CD14-positive monocyte (primary cell): ENCODE data around the gene DLEC1. TPM values are rescaled to one million over a fixed set of nuclear protein-coding genes. Genes with fewer than 3 reads are reported as not detected.

ENCODE experiments used
- DNase-seq, 3 donors: peaks; one replicate each; pipeline ENCODE4 v3.0.0-alpha.2; 2011 to 2022
- H2AFZ ChIP-seq: 2 replicates; pipeline ENCODE4 v1.6.0; 2012; ENCODE audit warnings: mild to moderate bottlenecking, low read depth, low read length, inconsistent platforms; ENCODE audit not compliant: insufficient read depth, poor library complexity, severe bottlenecking
- H3K27ac ChIP-seq, 2 donors: 1 replicate in 1 of 2; 2 replicates in 1 of 2; pipeline ENCODE4 v1.5.1; 2012 to 2013; ENCODE audit warnings: low read length in 2 of 2, control low read depth in 1 of 2, inconsistent platforms in 1 of 2, low read depth in 1 of 2, mild to moderate bottlenecking in 1 of 2
- H3K27me3 ChIP-seq, 2 donors: one replicate each; pipeline versions ENCODE4 v1.6.0 to v1.6.1; 2011 to 2013; ENCODE audit warnings: low read length in 2 of 2; ENCODE audit not compliant: control insufficient read depth in 2 of 2, insufficient read depth in 2 of 2
- H3K36me3 ChIP-seq, 2 donors: replicated peaks in 1 of 2; 1 replicate in 1 of 2; 2 replicates in 1 of 2; pipeline versions ENCODE4 v1.5.1 to v1.6.1; 2012 to 2013; ENCODE audit warnings: low read length in 2 of 2, control low read depth in 1 of 2, inconsistent platforms in 1 of 2, mild to moderate bottlenecking in 1 of 2; ENCODE audit not compliant: insufficient read depth in 2 of 2, control insufficient read depth in 1 of 2
- H3K4me1 ChIP-seq, 2 donors: 1 replicate in 1 of 2; 2 replicates in 1 of 2; pipeline versions ENCODE4 v1.5.1 to v1.6.1; 2012 to 2013; ENCODE audit warnings: low read length in 2 of 2, control low read depth in 1 of 2, inconsistent platforms in 1 of 2, mild to moderate bottlenecking in 1 of 2, moderate library complexity in 1 of 2; ENCODE audit not compliant: insufficient read depth in 2 of 2, control insufficient read depth in 1 of 2
- H3K4me2 ChIP-seq: replicated peaks from 2 replicates; pipeline ENCODE3; 2012; ENCODE audit warnings: low read length, moderate library complexity, mild to moderate bottlenecking; ENCODE audit not compliant: poor library complexity, severe bottlenecking; ENCODE audit errors: extremely low read depth
- H3K4me3 ChIP-seq, 3 experiments: fragments of 200-600 bp in 1 of 3; sonication (generic) in 1 of 3; replicated peaks in 1 of 3; 1 replicate in 2 of 3; 2 replicates in 1 of 3; pipeline ENCODE4 v1.5.1; 2011 to 2013; ENCODE audit warnings: low read length in 3 of 3, mild to moderate bottlenecking in 3 of 3, control low read depth in 2 of 3, low read depth in 2 of 3, inconsistent platforms in 1 of 3, moderate library complexity in 1 of 3
- H3K79me2 ChIP-seq: 2 replicates; pipeline ENCODE4 v1.6.0; 2012; ENCODE audit warnings: mild to moderate bottlenecking, control low read depth, inconsistent platforms, low read length, moderate library complexity; ENCODE audit not compliant: insufficient read depth
- H3K9ac ChIP-seq: 2 replicates; pipeline ENCODE4 v1.6.0; 2017; ENCODE audit warnings: low read length, mild to moderate bottlenecking; ENCODE audit not compliant: insufficient read depth, poor library complexity, severe bottlenecking
- H3K9me3 ChIP-seq, 2 donors: replicated peaks in 1 of 2; 1 replicate in 1 of 2; 2 replicates in 1 of 2; pipeline versions ENCODE4 v1.5.1 to v1.6.1; 2012 to 2013; ENCODE audit warnings: low read length in 2 of 2, control low read depth in 1 of 2; ENCODE audit not compliant: control insufficient read depth in 1 of 2, insufficient read depth in 1 of 2
- H4K20me1 ChIP-seq: 2 replicates; pipeline ENCODE4 v1.6.0; 2012; ENCODE audit warnings: mild to moderate bottlenecking, low read length, control low read depth, moderate library complexity; ENCODE audit not compliant: insufficient read depth
- H3K27ac Mint-ChIP-seq, 7 donors: one replicate each; pipeline ENCODE4 v1.8.0; 2020; ENCODE audit warnings: mild to moderate bottlenecking in 7 of 7, mixed read lengths in 7 of 7, moderate library complexity in 6 of 7, inconsistent platforms in 2 of 7
- H3K27me3 Mint-ChIP-seq, 3 donors: one replicate each; pipeline ENCODE4 v1.8.0; 2021 to 2022; ENCODE audit warnings: low read depth in 3 of 3, mild to moderate bottlenecking in 3 of 3, mixed read lengths in 3 of 3, moderate library complexity in 3 of 3, inconsistent platforms in 1 of 3
- H3K36me3 Mint-ChIP-seq, 2 donors: one replicate each; pipeline ENCODE4 v1.8.0; 2020; ENCODE audit warnings: mixed read lengths in 2 of 2, inconsistent platforms in 1 of 2, mild to moderate bottlenecking in 1 of 2
- H3K4me1 Mint-ChIP-seq: one replicate; pipeline ENCODE4 v1.8.0; 2020; ENCODE audit warnings: mild to moderate bottlenecking, mixed read lengths
- H3K4me3 Mint-ChIP-seq, 2 donors: one replicate each; pipeline ENCODE4 v1.8.0; 2020; ENCODE audit warnings: mild to moderate bottlenecking in 2 of 2, mixed read lengths in 2 of 2, moderate library complexity in 1 of 2
- H3K9me3 Mint-ChIP-seq, 7 donors: one replicate each; pipeline ENCODE4 v1.8.0; 2020 to 2022; ENCODE audit warnings: mixed read lengths in 7 of 7, mild to moderate bottlenecking in 6 of 7, moderate library complexity in 6 of 7, inconsistent platforms in 2 of 7
- WGBS: methylation state at CpG from one replicate; pipeline ENCODE4 v1.1.5; 2013; ENCODE audit warnings: missing lambda C conversion rate; ENCODE audit not compliant: insufficient coverage; 5-methylcytosine and 5-hydroxymethylcytosine counted together
- intact Hi-C, 2 donors: fragments of 100-400 bp; cut with micrococcal nuclease; formaldehyde crosslinking; loops; one replicate each; pipeline versions ENCODE4 v1.15.0 to v1.15.1; 2023
- polyA plus RNA-seq, 3 donors: library from polyadenylated mRNA; depleted of rRNA in 1 of 3; unstranded in 2 of 3; stranded (reverse) in 1 of 3; fragments of 300-500 nt in 2 of 3; fragments of >200 nt in 1 of 3; fragmentation: Illumina TruSeq in 2 of 3; gene quantifications; 1 replicate in 2 of 3; 2 replicates in 1 of 3; pipeline ENCODE4 v1.2.3, GENCODE V29; 2012 to 2021
- TF ChIP-seq, protein P1 (sequence below): fragments of 200-600 bp; IDR thresholded peaks from one replicate; pipeline ENCODE4 v1.8.0; 2022; ENCODE audit warnings: antibody characterized with exemption, mild to moderate bottlenecking

Gene DLEC1
- polyA plus RNA-seq, 3 donors = 0.11 to 0.81 (median 0.14) TPM

DNA sequence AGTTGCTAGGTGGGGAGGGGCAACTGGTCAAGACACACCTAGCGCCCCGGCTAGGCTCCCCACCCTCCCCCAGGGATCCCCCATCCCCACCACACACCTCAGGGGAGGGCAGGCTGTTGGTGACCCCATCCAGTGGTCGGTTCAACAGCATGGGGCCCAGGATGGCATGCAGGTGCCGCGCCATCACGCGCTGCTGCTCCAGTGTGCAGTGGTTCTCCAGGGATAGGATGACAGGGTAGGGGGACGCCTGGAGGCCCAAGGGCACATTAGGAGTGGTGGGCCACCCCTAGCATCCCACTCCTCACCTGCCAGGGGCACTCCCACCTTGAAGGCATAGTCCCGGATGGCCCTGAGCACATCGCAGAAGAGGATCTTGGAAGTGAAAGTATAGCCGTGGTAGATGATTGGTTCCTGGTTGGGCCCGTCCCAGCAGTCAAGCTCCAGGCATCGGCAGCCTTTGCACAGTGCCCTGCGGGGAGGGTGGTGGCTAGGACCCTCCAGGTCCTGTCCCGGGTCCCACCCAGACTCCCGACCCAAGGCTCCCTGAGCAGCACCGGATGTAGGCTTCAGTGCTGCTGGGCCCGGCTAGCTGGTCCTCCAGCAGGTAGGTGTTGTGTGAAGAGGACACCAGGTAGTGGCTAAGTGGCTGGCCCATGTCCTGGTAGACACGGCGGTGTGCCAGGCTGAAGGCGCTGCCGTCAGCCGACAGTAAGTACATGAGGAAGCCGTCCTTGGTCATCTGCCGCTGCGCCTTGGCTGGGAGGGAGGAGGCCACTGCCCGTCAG, 29.0 kb upstream of the DLEC1 start:
- peaks cover 35 to 39% of the 10 kb centered on the region in 2 donors for H3K36me3 ChIP-seq

DNA sequence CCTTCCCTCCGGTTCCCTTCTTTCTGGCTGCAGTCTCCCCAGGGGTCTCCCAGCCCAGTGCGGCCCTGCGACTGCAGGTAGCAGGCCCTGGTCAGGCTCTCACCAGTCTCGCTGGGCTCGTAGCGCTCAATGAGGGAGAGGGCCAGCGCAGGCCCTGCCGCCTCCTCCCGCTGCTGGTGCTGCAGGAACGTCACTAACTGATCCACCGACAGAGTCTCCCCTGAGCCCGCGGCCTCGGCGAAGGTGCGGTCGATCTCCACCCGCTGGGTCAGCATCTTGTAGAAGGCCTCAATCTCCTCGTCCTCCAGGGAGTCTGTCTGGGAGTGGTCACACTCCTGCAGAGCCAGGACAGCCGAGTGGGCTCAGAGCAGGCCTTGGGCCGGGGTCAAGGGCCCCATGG, 27.9 kb upstream of the DLEC1 start:
- intact Hi-C loops = no loop called here
- H3K27me3 Mint-ChIP-seq = peaks cover 0 to 2% (median 0%) of the 10 kb centered on the region in 3 donors
- no peak overlapping the region for H3K9ac ChIP-seq
- no peak overlapping the region for H2AFZ ChIP-seq
- H3K27me3 ChIP-seq = no peaks in the 10 kb centered on the region
- peaks cover 34% of the 10 kb centered on the region for H3K4me1 Mint-ChIP-seq
- no peak overlapping the region for H3K4me3 ChIP-seq
- no peak overlapping the region for H3K4me2 ChIP-seq
- peaks cover 0 to 6% (median 3%) of the 10 kb centered on the region in 7 donors for H3K9me3 Mint-ChIP-seq
- peaks cover 18 to 28% of the 10 kb centered on the region in 2 donors for H3K4me1 ChIP-seq
- H3K36me3 ChIP-seq = peaks cover 24 to 39% of the 10 kb centered on the region in 2 donors
- no peak overlapping the region for H3K4me3 Mint-ChIP-seq
- TF ChIP-seq, protein P1, sequence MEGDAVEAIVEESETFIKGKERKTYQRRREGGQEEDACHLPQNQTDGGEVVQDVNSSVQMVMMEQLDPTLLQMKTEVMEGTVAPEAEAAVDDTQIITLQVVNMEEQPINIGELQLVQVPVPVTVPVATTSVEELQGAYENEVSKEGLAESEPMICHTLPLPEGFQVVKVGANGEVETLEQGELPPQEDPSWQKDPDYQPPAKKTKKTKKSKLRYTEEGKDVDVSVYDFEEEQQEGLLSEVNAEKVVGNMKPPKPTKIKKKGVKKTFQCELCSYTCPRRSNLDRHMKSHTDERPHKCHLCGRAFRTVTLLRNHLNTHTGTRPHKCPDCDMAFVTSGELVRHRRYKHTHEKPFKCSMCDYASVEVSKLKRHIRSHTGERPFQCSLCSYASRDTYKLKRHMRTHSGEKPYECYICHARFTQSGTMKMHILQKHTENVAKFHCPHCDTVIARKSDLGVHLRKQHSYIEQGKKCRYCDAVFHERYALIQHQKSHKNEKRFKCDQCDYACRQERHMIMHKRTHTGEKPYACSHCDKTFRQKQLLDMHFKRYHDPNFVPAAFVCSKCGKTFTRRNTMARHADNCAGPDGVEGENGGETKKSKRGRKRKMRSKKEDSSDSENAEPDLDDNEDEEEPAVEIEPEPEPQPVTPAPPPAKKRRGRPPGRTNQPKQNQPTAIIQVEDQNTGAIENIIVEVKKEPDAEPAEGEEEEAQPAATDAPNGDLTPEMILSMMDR = no peak
- DNase-seq = no peak
- H4K20me1 ChIP-seq = no peaks in the 10 kb centered on the region
- H3K27ac Mint-ChIP-seq = no peak overlapping the region
- H3K36me3 Mint-ChIP-seq = peaks cover 30 to 42% of the 10 kb centered on the region in 2 donors
- WGBS = 98% methylated on average over 21 of the region's 21 CpGs
- H3K9me3 ChIP-seq = peaks cover 0 to 2% of the 10 kb centered on the region in 2 donors
- no peak overlapping the region for H3K27ac ChIP-seq
- H3K79me2 ChIP-seq = no peaks in the 10 kb centered on the region

More for the DNA sequence above, 29.0 kb upstream of the DLEC1 start:
- Histone ChIP-seq H3K9ac (peak overlapping the region; percentile 54), H4K20me1 (no peaks in the 10 kb centered on the region), H3K9me3 (no peaks in the 10 kb centered on the region), H3K79me2 (no peaks in the 10 kb centered on the region), H3K27me3 (no peaks in the 10 kb centered on the region), H3K4me1 (peaks cover 18 to 28% of the 10 kb centered on the region in 2 donors), H2AFZ (peak overlapping the region; percentile 73), H3K4me2 (peak overlapping the region; percentile 75), H3K4me3 (peak overlapping the region; percentile 2 to 68 (median 12)), H3K27ac (peak overlapping the region in 1 of 2 donors; percentile 59)
- intact Hi-C loops = no loop called here
- peak overlapping the region in 5 of 7 donors; percentile 32 to 69 (median 54) for H3K27ac Mint-ChIP-seq
- peaks cover 31% of the 10 kb centered on the region for H3K4me1 Mint-ChIP-seq
- peak overlapping the region; percentile 72 to 78 for H3K4me3 Mint-ChIP-seq
- H3K27me3 Mint-ChIP-seq = peaks cover 0 to 2% (median 0%) of the 10 kb centered on the region in 3 donors
- H3K9me3 Mint-ChIP-seq = no peaks in the 10 kb centered on the region
- peaks cover 31 to 43% of the 10 kb centered on the region in 2 donors for H3K36me3 Mint-ChIP-seq
- DNase-seq = peak in 1 of 3 donors; percentile 37
- TF ChIP-seq, protein P1 = no peak
- WGBS = 76% methylated on average over 23 of the region's 27 CpGs
